Ovary (tissue), 9 donors: ENCODE data around the gene GNG7. TPM values are rescaled to one million over a fixed set of nuclear protein-coding genes. Genes with fewer than 3 reads are reported as not detected.

Experiments
- DNase-seq, 5 donors: peaks; one replicate each; pipeline ENCODE4 v3.0.0-alpha.2; 2019 to 2020
- H3K27ac ChIP-seq, 2 donors: fragments of 200-600 bp; one replicate each; pipeline versions ENCODE4 v1.5.1 to v1.8.0; 2019 to 2022
- H3K27me3 ChIP-seq: fragments of 200-600 bp; one replicate; pipeline ENCODE4 v1.8.0; 2022
- H3K36me3 ChIP-seq: fragments of 200-600 bp; sonication (generic); one replicate; pipeline ENCODE4 v1.5.1; 2019
- H3K4me1 ChIP-seq: one replicate; pipeline ENCODE4 v1.8.1; 2013; ENCODE audit warnings: mild to moderate bottlenecking, moderate library complexity; ENCODE audit not compliant: insufficient read depth
- H3K4me3 ChIP-seq: fragments of 200-600 bp; sonication (generic); one replicate; pipeline ENCODE4 v1.5.1; 2017
- H3K9me3 ChIP-seq, 2 donors: fragments of 200-600 bp in 1 of 2; sonication (generic) in 1 of 2; one replicate each; pipeline versions ENCODE4 v1.5.1 to v1.8.1; 2013 to 2019; ENCODE audit warnings: mild to moderate bottlenecking in 1 of 2, moderate library complexity in 1 of 2
- EP300 ChIP-seq: sonication (generic); formaldehyde crosslinking; IDR thresholded peaks from one replicate; pipeline ENCODE4 v1.6.1; 2017; ENCODE audit warnings: antibody characterized with exemption
- POLR2A ChIP-seq: fragments of 450-650 bp; IDR thresholded peaks from one replicate; pipeline ENCODE4 v1.6.1; 2017; ENCODE audit warnings: antibody characterized with exemption, mild to moderate bottlenecking, moderate library complexity
- WGBS, 3 donors: extraction: QIAGEN DNeasy Blood & Tissue Kit in 1 of 3; methylation state at CpG; one replicate each; pipeline versions ENCODE4 v1.1.5 to v1.1.7; 2013 to 2017; 5-methylcytosine and 5-hydroxymethylcytosine counted together
- intact Hi-C, 4 donors: fragments of 100-400 bp; cut with DNase I; formaldehyde crosslinking; loops; one replicate each; pipeline versions ENCODE4 v1.11.0 to v1.15.1; 2022 to 2023
- polyA plus RNA-seq, 2 donors: library from polyadenylated mRNA; stranded (reverse); fragments of 200-250 nt in 1 of 2; fragments of 350-450 nt in 1 of 2; fragmentation: Illumina TruSeq in 1 of 2; extraction: RNeasy Lipid Tissue Mini Kit (QIAGEN cat#74804) in 1 of 2; gene quantifications; one replicate each; pipeline ENCODE4 v1.2.3, GENCODE V29; 2013 to 2014
- total RNA-seq, 7 donors: library from RNA; depleted of rRNA in 2 of 7; stranded (reverse); fragments of >200 nt in 2 of 7; fragmentation: NEBNext Ultra II Directional in 3 of 7; extraction: Animal tissue kit (Norgen Biotek cat#: 25700) in 3 of 7; gene quantifications; one replicate each; pipeline versions ENCODE4 v1.1.0 to v1.2.4, GENCODE V29; 2016 to 2023
- TF ChIP-seq, protein P1 (sequence below), 3 donors: fragments of 450-650 bp in 2 of 3; fragments of 200-600 bp in 1 of 3; IDR thresholded peaks; one replicate each; pipeline versions ENCODE4 v1.5.1 to v1.8.0; 2016 to 2022; ENCODE audit warnings: antibody characterized with exemption in 3 of 3, mild to moderate bottlenecking in 1 of 3
- donor health status: DM: no; HTN: no; CAD: no; lungs with moderate emphysema.
- donor health status: DM: no; HTN: no; CAD: no.
- donor health status: Bipolar disorder and iron deficiency.
- donor health status: DM: yes; HTN: yes; CAD: no.
- donor health status: DM: no; HTN: no; CAD: no.
- donor health status: DM: yes; HTN: yes; CAD: no.

GNG7 gene
- total and polyA plus RNA-seq, 9 donors, result 4.1 to 36.3 (median 15.1) TPM

DNA sequence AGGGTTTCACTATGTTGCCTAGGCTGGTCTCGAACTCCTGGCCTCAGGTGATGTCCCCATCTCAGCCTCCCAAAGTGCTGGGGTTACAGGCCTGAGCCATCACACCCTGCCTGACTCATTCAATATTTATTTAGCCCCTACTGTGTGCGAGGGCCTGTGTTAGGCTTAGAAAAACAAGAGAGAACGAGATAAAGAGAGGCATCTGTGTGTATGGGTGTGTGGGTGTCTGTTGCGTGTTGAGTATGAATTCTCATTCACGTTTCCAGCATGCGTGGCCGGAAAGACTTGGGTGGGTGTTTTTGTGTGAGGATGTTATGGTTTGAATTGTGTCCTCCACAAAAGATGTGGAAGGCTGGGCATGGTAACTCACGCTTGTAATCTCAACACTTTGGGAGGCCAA, 217.1 kb downstream of the GNG7 start:
- H3K36me3 ChIP-seq, result no peaks in the 10 kb centered on the region

DNA sequence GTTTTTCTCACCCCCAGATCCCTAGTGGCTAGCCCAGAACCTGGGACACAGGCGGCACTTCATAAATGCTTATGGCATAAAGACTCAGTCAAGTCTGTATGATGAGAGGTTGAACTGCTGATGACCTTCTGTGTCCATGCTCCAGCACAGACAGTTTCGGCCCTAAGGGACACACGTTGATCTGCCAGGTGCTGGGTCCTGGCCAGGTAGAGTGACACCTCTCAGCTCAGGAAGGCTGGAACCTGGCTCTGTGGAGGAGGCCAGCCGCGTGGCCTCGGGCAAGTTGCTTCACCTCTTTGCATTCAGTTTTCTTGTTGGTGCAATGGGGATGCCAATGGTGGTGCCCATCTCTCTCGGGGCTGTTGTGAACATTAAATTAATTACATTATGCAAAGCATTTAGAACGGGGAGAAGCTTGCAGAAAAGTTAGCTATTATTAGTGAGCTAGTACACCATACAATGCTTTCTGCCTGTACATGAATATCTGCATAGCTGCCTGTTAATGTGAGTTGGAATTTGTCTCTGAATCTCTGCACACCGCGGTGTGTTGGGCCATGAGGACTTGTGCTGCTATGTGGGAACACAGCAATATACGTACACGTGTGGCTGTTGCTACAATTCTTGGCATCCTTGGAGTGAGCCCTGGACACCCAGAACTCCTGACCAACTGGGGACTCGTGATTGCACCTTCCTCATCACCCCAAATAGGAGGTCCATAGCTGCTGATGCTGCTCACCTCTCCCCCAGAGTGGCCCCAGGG, 218.1 kb downstream of the GNG7 start:
- H3K4me3 ChIP-seq, result no peak overlapping the region
- WGBS, 3 donors, result 73 to 90% (median 85%) methylated on average over 13 of the region's 13 CpGs

More for the DNA sequence above, 217.1 kb downstream of the GNG7 start:
- Histone ChIP-seq H3K4me1 (peaks cover 9% of the 10 kb centered on the region), H3K27ac (no peak overlapping the region), H3K4me3 (no peak overlapping the region), H3K9me3 (peaks cover 0 to 6% of the 10 kb centered on the region in 2 donors), H3K27me3 (no peaks in the 10 kb centered on the region)
- no peak for DNase-seq
- 59 to 71% (median 64%) methylated on average over 8 of the region's 8 CpGs for WGBS, 3 donors
- intact Hi-C loops, result no loop called here
- TF ChIP-seq EP300 (no peak), POLR2A (no peak)
- TF ChIP-seq, protein P1, sequence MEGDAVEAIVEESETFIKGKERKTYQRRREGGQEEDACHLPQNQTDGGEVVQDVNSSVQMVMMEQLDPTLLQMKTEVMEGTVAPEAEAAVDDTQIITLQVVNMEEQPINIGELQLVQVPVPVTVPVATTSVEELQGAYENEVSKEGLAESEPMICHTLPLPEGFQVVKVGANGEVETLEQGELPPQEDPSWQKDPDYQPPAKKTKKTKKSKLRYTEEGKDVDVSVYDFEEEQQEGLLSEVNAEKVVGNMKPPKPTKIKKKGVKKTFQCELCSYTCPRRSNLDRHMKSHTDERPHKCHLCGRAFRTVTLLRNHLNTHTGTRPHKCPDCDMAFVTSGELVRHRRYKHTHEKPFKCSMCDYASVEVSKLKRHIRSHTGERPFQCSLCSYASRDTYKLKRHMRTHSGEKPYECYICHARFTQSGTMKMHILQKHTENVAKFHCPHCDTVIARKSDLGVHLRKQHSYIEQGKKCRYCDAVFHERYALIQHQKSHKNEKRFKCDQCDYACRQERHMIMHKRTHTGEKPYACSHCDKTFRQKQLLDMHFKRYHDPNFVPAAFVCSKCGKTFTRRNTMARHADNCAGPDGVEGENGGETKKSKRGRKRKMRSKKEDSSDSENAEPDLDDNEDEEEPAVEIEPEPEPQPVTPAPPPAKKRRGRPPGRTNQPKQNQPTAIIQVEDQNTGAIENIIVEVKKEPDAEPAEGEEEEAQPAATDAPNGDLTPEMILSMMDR (IDR thresholded peaks at IDR 0.05), result no peak

DNA sequence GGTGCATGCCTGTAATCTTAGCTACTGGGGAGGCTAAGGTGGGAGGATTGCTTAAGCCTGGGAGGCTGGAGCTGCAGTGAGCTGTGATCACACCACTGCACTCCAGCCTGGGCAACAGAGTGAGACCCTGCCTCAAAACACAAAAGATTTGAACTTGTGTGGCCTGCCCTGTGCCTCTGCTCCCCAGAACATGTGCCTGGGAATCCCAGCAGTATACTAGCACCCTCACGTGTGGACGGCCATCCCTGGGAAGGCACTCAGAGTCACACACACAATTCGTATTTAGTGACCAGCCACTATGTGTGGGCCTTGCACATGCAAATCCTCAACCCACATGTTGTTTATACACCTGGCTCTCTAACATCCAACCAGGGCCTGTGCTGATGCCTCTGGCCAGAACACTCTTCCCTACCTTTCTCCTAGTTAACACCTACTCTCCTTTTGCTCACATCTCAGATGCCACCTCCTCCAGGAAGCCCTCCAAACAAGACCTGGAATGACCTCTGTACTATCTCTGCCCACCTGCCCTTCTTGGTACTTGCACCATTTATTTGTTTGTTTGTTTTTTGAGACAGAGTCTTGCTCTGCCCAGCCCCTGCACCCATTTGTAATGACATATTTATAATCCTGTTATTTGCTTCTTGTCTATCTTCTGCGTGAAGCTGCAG, 218.9 kb downstream of the GNG7 start:
- H3K9me3 ChIP-seq, result peaks cover 0 to 6% of the 10 kb centered on the region in 2 donors

More for the DNA sequence above, 218.1 kb downstream of the GNG7 start:
- DNase-seq, result no peak
- Histone ChIP-seq H3K27ac (no peak overlapping the region), H3K27me3 (no peaks in the 10 kb centered on the region), H3K4me1 (peaks cover 9% of the 10 kb centered on the region), H3K9me3 (peaks cover 0 to 6% of the 10 kb centered on the region in 2 donors), H3K36me3 (no peaks in the 10 kb centered on the region)
- no peak for TF ChIP-seq EP300
- TF ChIP-seq, protein P1 (IDR thresholded peaks at IDR 0.05), result no peak
- intact Hi-C loops, result no loop called here

DNA sequence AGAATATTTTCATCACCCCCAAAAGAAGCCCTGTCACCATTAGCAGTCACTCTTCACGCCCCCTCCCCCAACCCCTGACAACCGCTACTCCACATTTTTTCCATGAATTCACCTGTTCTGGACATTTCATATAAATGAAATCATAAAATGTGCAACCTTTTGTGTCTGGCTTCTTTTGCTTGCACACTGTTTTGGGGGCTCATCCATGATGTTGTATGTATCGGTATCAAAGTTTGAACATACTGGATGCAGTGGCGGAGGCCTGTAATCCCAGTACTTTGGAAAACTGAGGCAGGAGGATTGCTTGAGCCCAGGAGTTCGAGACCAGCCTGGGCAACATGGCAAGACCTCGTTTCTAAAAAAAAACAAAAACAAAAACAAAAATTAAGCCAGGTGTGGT, 219.4 kb downstream of the GNG7 start:
- WGBS, 3 donors, result 79 to 84% (median 82%) methylated on average over 6 of the region's 6 CpGs
- no peak for DNase-seq
- intact Hi-C loops, result no loop called here

More for the DNA sequence above, 218.9 kb downstream of the GNG7 start:
- Histone ChIP-seq H3K27ac (no peak overlapping the region), H3K4me3 (no peak overlapping the region), H3K27me3 (no peaks in the 10 kb centered on the region), H3K4me1 (peaks cover 8% of the 10 kb centered on the region), H3K36me3 (no peaks in the 10 kb centered on the region)
- TF ChIP-seq EP300 (no peak), POLR2A (no peak)
- TF ChIP-seq, protein P1 (IDR thresholded peaks at IDR 0.05), result no peak
- 83 to 87% (median 84%) methylated on average over 4 of the region's 4 CpGs for WGBS, 3 donors
- intact Hi-C loops, result no loop called here
- DNase-seq, result no peak

More for the DNA sequence above, 219.4 kb downstream of the GNG7 start:
- no peak for TF ChIP-seq EP300
- TF ChIP-seq, protein P1 (IDR thresholded peaks at IDR 0.05), result no peak
- TF ChIP-seq POLR2A, result no peak
- H3K36me3 ChIP-seq, result no peaks in the 10 kb centered on the region
- H3K4me1 ChIP-seq, result peaks cover 4% of the 10 kb centered on the region
- H3K4me3 ChIP-seq, result no peak overlapping the region
- H3K27ac ChIP-seq, result no peak overlapping the region
- peaks cover 0 to 6% of the 10 kb centered on the region in 2 donors for H3K9me3 ChIP-seq
- no peaks in the 10 kb centered on the region for H3K27me3 ChIP-seq
